Progenitor cell of endocrine pancreas (in vitro differentiated cells): ENCODE data around the gene BAMBI. TPM values are rescaled to one million over a fixed set of nuclear protein-coding genes. Genes with fewer than 3 reads are reported as not detected.

Experiments used
- DNase-seq: peaks from one replicate; pipeline ENCODE4 v3.0.0; 2021; ENCODE audit warnings: low spot score; ENCODE audit not compliant: unreplicated experiment
- H3K27ac Mint-ChIP-seq: 2 replicates; pipeline ENCODE4 v1.8.0; 2021; ENCODE audit warnings: mild to moderate bottlenecking, moderate library complexity, mixed read lengths
- H3K27me3 Mint-ChIP-seq: 2 replicates; pipeline ENCODE4 v1.8.0; 2021; ENCODE audit warnings: mixed read lengths
- H3K36me3 Mint-ChIP-seq: 2 replicates; pipeline ENCODE4 v1.8.0; 2022; ENCODE audit warnings: mixed read lengths; ENCODE audit not compliant: insufficient read depth
- H3K4me1 Mint-ChIP-seq: 2 replicates; pipeline ENCODE4 v1.8.0; 2021; ENCODE audit warnings: low read depth, mixed read lengths
- H3K4me3 Mint-ChIP-seq: 2 replicates; pipeline ENCODE4 v1.8.0; 2021; ENCODE audit warnings: low read depth, mild to moderate bottlenecking, moderate library complexity, mixed read lengths
- H3K9me3 Mint-ChIP-seq: 2 replicates; pipeline ENCODE4 v1.8.0; 2021; ENCODE audit warnings: low read depth, mixed read lengths
- CTCF ChIP-seq: fragments of 200-600 bp; sonication (generic); IDR thresholded peaks from one replicate; pipeline ENCODE4 v1.5.0; 2021; ENCODE audit warnings: antibody characterized with exemption, mild to moderate bottlenecking; ENCODE audit not compliant: unreplicated experiment
- total RNA-seq: library from RNA; stranded (reverse); gene quantifications from 2 replicates; pipeline ENCODE4 v1.2.1, GENCODE V29; 2021

The BAMBI gene
- total RNA-seq, 1 donor from 2014 or later = 31.4 TPM

- Mint-ChIP-seq H3K9me3 (no peaks in the 10 kb centered on the region), H3K27ac (no peak overlapping the region), H3K4me3 (no peak overlapping the region), H3K27me3 (peaks cover 3% of the 10 kb centered on the region), H3K4me1 (peaks cover 10% of the 10 kb centered on the region), H3K36me3 (no peaks in the 10 kb centered on the region)
- TF ChIP-seq CTCF = no peak
- DNase-seq = no peak
Observed at GRCh38 chr10:28694530-28694929, 17.2 kb downstream of the BAMBI start.

- no peaks in the 10 kb centered on the region for H3K36me3 Mint-ChIP-seq
- no peak overlapping the region for H3K4me3 Mint-ChIP-seq
- DNase-seq = no peak
- H3K9me3 Mint-ChIP-seq = no peaks in the 10 kb centered on the region
- no peak overlapping the region for H3K27ac Mint-ChIP-seq
- peaks cover 3% of the 10 kb centered on the region for H3K27me3 Mint-ChIP-seq
- H3K4me1 Mint-ChIP-seq = peaks cover 1% of the 10 kb centered on the region
- no peak for TF ChIP-seq CTCF
Observed at GRCh38 chr10:28698075-28698474, 20.8 kb downstream of the BAMBI start.

GRCh38 chr10:28704464-28705161, 27.3 kb downstream of the BAMBI start:
- Mint-ChIP-seq H3K4me3 (no peak overlapping the region), H3K27me3 (peaks cover 9% of the 10 kb centered on the region), H3K9me3 (no peaks in the 10 kb centered on the region), H3K4me1 (peaks cover 3% of the 10 kb centered on the region), H3K36me3 (no peaks in the 10 kb centered on the region), H3K27ac (no peak overlapping the region)
- TF ChIP-seq CTCF = no peak
- no peak for DNase-seq

- Mint-ChIP-seq H3K4me1 (peaks cover 3% of the 10 kb centered on the region), H3K36me3 (no peaks in the 10 kb centered on the region), H3K27me3 (peaks cover 9% of the 10 kb centered on the region), H3K9me3 (no peaks in the 10 kb centered on the region), H3K4me3 (no peak overlapping the region), H3K27ac (no peak overlapping the region)
- no peak for TF ChIP-seq CTCF
- no peak for DNase-seq
Observed at GRCh38 chr10:28705472-28705871, 28.2 kb downstream of the BAMBI start.

- Mint-ChIP-seq H3K9me3 (no peaks in the 10 kb centered on the region), H3K27ac (no peak overlapping the region), H3K27me3 (peaks cover 9% of the 10 kb centered on the region), H3K36me3 (no peaks in the 10 kb centered on the region), H3K4me3 (no peak overlapping the region), H3K4me1 (peaks cover 12% of the 10 kb centered on the region)
- no peak for TF ChIP-seq CTCF
- no peak for DNase-seq
Observed at GRCh38 chr10:28709001-28709710, 31.8 kb downstream of the BAMBI start.
